Activated gamma-delta T cell (primary cell): Measurements from ENCODE around the gene APOM.

Source experiments
- DNase-seq: peaks from one replicate; lab custom pipeline; 2025; lab: John Stamatoyannopoulos, UW

The APOM gene

GRCh38 chr6:31705931-31706330 lies 50.2 kb downstream of the APOM start:
- DNase-seq: no peak

- no peak for DNase-seq
These were observed 50.9 kb downstream of the APOM start, which contains the start of gene LY6G6F for GRCh38 chr6:31706599-31706998. Gene LY6G6F (plus strand): TSS chr6:31706866. CDS start chr6:31706907, 41 bp downstream.

DNA sequence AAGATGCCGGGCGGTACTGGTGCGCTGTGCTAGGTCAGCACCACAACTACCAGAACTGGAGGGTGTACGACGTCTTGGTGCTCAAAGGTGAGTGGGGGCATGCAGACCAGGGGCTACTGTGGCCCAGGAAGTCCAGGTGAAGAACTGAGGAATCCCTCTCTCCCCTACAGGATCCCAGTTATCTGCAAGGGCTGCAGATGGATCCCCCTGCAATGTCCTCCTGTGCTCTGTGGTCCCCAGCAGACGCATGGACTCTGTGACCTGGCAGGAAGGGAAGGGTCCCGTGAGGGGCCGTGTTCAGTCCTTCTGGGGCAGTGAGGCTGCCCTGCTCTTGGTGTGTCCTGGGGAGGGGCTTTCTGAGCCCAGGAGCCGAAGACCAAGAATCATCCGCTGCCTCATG lies 52.0 kb downstream of the APOM start:
- no peak for DNase-seq
